ENCODE measurements around the gene LHPP. TPM values are rescaled to one million over a fixed set of nuclear protein-coding genes. Genes with fewer than 3 reads are reported as not detected.

LHPP gene
- total RNA-seq, 1 donor from 2014 or later: 19.6 TPM

DNA sequence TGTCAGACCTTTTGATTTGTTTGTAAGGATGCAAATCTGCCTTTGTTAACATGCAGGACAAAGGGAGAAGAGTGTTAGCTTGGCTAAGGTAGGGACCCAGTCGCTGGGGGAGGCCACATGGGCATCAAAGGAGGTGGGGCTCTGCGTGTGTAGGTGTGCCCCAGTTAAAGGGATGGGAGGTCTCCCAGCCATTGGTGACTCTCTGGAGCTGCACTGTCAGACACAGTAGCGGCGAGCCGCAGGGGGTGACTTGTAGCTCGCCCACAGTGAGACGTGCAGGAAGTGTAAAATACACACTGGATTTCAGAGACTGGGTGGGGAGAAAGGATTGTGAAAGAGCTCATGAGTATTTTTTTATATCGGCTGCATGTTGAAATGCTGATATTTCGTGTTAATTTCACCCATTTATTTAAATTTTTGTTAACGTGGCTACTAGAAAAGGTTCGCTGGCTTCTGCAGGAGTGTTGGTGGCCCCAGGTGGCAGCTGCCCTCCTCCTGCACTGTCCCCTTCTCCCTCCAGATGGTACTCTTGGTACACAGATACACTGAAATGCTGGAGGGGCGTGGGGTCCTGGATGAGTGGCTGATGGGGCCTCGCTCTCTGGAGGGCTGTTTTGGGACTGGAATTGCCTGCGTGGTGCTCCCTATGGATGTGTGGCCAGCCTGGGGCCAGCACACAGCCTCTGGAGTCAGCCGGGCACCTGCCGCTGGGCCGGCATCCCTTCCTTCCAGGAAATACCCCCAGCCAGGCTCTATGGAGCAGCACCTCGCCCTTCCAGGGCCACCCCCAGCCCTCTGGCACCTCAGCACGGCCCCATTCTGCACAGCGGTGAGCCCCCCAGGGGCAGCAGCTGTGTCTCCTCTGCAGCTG is 59.2 kb downstream of the LHPP start:
- peaks cover 6% of the 10 kb centered on the region for H3K4me1 Mint-ChIP-seq
- no peaks in the 10 kb centered on the region for H3K9me3 Mint-ChIP-seq
- TF ChIP-seq CTCF (IDR thresholded peaks at IDR 0.05; ENCODE audit: unreplicated experiment): no peak
- no peaks in the 10 kb centered on the region for H3K27me3 Mint-ChIP-seq (ENCODE audit: low read depth)
- no peak overlapping the region for H3K4me3 Mint-ChIP-seq
- no peak for DNase-seq (ENCODE audit: low spot score in 2 of 2, unreplicated experiment in 2 of 2)
- peaks cover 3% of the 10 kb centered on the region for H3K36me3 Mint-ChIP-seq
- H3K27ac Mint-ChIP-seq: no peak overlapping the region

DNA sequence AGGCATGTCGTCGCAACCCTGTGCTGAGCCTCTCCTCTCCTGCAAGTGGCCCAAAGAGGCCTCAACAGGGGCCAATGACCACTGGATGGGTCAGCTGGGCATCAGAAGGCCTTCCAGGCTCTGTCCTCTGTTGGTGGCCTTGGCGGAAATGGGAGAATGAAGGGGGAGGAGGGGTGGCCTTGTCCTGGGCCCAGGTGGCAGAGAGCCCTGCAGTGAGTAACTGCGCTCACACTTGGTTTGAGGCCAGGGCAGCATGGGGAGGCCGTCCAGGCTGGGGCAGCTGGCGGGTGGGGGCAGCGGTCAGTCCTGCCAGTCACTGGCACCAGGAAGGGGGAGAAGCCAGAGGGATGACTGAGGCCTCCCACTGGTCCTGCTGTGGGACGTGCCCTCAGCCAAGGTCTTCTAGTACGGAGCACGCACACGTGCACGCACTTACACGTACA is 59.8 kb downstream of the LHPP start:
- H3K27ac Mint-ChIP-seq: no peak overlapping the region
- H3K4me3 Mint-ChIP-seq: no peak overlapping the region
- no peaks in the 10 kb centered on the region for H3K27me3 Mint-ChIP-seq (ENCODE audit: low read depth)
- peaks cover 6% of the 10 kb centered on the region for H3K4me1 Mint-ChIP-seq
- TF ChIP-seq CTCF (IDR thresholded peaks at IDR 0.05; ENCODE audit: unreplicated experiment): no peak
- no peaks in the 10 kb centered on the region for H3K9me3 Mint-ChIP-seq
- no peak for DNase-seq (ENCODE audit: low spot score in 2 of 2, unreplicated experiment in 2 of 2)
- H3K36me3 Mint-ChIP-seq: peaks cover 3% of the 10 kb centered on the region

DNA sequence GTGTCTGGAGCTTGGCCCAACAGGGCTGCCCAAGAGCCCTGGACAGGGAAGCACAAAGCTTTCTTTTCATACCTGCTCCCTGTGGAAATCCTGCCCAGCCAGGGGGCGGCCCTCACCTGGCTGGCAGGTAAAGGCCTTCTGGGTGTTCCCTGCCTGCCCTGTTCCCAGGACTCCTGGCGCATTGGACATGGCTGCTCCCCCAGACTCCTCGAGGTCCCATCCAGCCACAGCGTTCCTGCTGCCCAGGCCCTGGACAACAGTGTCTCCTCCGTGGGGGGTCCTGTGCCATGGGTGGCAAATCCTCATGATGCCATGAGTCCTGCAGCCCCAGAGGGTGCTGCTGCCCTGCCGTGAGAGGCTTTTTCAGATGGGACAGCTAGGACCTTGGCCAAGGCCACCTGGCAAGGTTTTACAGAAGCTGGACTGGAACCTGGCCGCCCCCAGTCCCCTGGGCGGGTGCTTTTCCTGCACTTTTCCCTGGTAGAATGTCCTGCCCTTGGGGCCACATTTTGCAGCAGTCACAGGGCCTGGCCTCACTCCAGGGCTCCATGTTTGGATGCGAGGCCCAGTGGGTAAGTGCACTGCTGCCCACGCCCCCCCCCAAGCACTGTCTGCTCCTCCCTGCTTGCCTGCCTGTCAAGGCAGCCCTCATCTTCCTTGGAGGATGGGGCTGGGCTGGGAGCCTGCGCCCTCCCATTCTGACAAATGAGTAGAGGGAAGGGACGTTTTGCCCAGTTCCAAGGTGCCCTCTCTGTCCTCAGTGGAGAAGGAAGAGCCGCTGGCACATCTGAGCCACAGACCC is 60.7 kb downstream of the LHPP start:
- DNase-seq (ENCODE audit: low spot score in 2 of 2, unreplicated experiment in 2 of 2): no peak
- TF ChIP-seq CTCF (IDR thresholded peaks at IDR 0.05; ENCODE audit: unreplicated experiment): no peak
- H3K27ac Mint-ChIP-seq: no peak overlapping the region
- peaks cover 3% of the 10 kb centered on the region for H3K36me3 Mint-ChIP-seq
- no peaks in the 10 kb centered on the region for H3K27me3 Mint-ChIP-seq (ENCODE audit: low read depth)
- H3K4me1 Mint-ChIP-seq: peaks cover 6% of the 10 kb centered on the region
- no peak overlapping the region for H3K4me3 Mint-ChIP-seq
- H3K9me3 Mint-ChIP-seq: no peaks in the 10 kb centered on the region

DNA sequence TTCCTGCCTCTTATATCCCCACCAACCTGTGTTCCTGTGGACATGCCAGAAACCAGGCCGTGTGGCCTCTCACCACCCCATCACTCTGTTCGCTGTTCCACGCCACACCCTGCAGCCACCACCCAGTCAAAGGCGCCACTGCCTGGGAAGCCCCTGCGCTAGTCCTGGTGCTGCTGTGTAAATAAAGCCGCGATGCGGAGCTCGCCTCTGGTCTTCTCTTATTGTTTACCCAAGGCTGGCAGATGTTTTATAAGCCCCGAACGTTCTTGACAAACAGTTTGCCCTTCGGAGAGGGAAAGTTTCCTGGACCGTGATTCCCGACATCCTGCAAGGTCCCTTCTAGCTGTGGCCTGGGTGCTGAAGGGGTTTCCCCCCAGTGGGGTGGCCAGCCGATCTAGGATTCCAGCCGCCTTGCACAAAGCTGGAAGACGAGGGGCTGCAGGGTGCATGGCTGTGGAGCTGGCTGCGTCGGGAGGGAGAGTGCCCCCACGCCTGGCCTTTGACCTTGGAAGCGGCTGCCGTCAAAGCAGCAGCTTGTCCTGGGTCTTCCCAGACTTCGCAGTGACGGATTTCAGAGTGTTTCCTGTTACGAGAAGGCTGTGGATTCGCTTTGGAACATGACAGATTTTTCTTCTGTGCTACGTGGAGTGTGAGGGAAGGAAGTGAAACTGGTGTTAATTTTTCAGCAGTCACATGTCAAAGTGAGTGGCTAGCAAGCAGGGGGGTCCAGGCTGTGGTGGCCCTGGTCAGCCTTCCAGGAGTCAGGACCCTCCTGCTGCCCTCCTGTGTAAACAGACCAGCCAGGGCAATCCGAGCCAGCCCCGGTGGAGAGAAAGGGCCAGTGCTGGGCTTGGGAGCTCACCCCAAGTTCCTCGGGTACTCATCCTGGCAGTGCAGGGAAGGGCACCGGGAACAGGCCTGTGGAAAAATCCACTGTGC is 61.6 kb downstream of the LHPP start:
- Mint-ChIP-seq H3K4me3 (no peak overlapping the region), H3K36me3 (peaks cover 3% of the 10 kb centered on the region), H3K27ac (no peak overlapping the region), H3K4me1 (peaks cover 6% of the 10 kb centered on the region), H3K27me3 (ENCODE audit: low read depth) (no peaks in the 10 kb centered on the region), H3K9me3 (no peaks in the 10 kb centered on the region)
- no peak for DNase-seq (ENCODE audit: low spot score in 2 of 2, unreplicated experiment in 2 of 2)
- TF ChIP-seq CTCF (IDR thresholded peaks at IDR 0.05; ENCODE audit: unreplicated experiment): no peak

- peaks cover 3% of the 10 kb centered on the region for H3K36me3 Mint-ChIP-seq
- TF ChIP-seq CTCF (IDR thresholded peaks at IDR 0.05; ENCODE audit: unreplicated experiment): no peak
- H3K27me3 Mint-ChIP-seq (ENCODE audit: low read depth): no peaks in the 10 kb centered on the region
- no peak overlapping the region for H3K4me3 Mint-ChIP-seq
- H3K27ac Mint-ChIP-seq: no peak overlapping the region
- H3K4me1 Mint-ChIP-seq: peaks cover 6% of the 10 kb centered on the region
- no peaks in the 10 kb centered on the region for H3K9me3 Mint-ChIP-seq
- DNase-seq (ENCODE audit: low spot score in 2 of 2, unreplicated experiment in 2 of 2): no peak
Measured at GRCh38 chr10:124523901-124524300, 62.3 kb downstream of the LHPP start.
